ENCODE data around the gene ADGRG6. TPM values are rescaled to one million over a fixed set of nuclear protein-coding genes. Genes with fewer than 3 reads are reported as not detected.

ADGRG6 gene
- total and polyA plus RNA-seq, 2 donors (not counting 1 experiment from before 2014, with no cell fraction given), result 0.03 TPM; not detected in 1

DNA sequence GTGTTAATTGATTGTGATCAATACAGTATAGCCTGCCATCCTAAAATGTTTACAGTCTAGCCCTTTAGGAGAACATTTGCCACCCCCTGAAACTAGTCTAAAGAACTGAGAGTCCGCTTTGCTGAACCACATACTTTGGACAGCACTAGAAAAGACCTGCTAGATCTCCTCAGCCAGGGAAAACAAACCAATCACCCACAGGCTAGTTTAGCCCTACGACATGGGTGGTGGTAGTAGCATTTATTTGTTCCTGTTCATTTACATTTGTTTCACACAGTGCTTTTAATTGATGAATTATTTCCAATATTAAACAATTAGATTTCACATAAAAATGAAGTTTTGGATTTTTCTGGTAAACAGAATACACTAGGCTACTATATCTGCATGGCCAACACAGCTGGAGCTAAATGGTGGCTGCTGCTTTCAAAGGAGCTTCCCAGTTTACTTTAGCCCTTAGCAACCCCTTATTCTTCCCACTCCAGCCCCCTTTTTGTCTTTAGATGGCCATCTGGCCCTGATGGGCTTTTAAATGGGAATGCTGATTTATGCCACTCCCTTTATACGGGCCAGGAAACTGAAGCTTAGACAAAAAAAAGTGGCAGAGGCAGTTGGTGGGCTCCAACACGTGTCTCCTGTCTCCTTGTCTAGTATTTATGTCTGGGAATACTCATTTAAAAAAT, 72.4 kb downstream of the ADGRG6 start:
- H3K4me3 ChIP-seq (ENCODE audit: control extremely low read depth in 1 of 5, extremely low read depth in 1 of 5, insufficient read depth in 1 of 5, low read depth in 2 of 5, low read length in 4 of 5), result no peak overlapping the region
- H4K20me1 ChIP-seq (ENCODE audit: control insufficient read depth, insufficient read depth, low read length, poor library complexity, severe bottlenecking), result no peaks in the 10 kb centered on the region
- H3K9me3 Mint-ChIP-seq (ENCODE audit: insufficient read depth), result no peaks in the 10 kb centered on the region
- intact Hi-C loops (cut with micrococcal nuclease), result no loop called here
- ChIA-PET CTCF (no interaction called here), POLR2A (no interaction called here)
- H3K4me1 ChIP-seq (ENCODE audit: control insufficient read depth in 2 of 2, insufficient read depth in 2 of 2, low read length in 2 of 2), result no peaks in the 10 kb centered on the region
- H3K4me1 Mint-ChIP-seq, result no peaks in the 10 kb centered on the region
- WGBS (ENCODE audit: insufficient coverage), result 80% methylated on average over 1 of the region's 4 CpGs
- TF ChIP-seq EZH2 (IDR thresholded peaks at IDR 0.05; ENCODE audit: borderline replicate concordance, insufficient read depth, low read depth, low read length, poor library complexity, severe bottlenecking), result no peak
- TF ChIP-seq, protein P1, sequence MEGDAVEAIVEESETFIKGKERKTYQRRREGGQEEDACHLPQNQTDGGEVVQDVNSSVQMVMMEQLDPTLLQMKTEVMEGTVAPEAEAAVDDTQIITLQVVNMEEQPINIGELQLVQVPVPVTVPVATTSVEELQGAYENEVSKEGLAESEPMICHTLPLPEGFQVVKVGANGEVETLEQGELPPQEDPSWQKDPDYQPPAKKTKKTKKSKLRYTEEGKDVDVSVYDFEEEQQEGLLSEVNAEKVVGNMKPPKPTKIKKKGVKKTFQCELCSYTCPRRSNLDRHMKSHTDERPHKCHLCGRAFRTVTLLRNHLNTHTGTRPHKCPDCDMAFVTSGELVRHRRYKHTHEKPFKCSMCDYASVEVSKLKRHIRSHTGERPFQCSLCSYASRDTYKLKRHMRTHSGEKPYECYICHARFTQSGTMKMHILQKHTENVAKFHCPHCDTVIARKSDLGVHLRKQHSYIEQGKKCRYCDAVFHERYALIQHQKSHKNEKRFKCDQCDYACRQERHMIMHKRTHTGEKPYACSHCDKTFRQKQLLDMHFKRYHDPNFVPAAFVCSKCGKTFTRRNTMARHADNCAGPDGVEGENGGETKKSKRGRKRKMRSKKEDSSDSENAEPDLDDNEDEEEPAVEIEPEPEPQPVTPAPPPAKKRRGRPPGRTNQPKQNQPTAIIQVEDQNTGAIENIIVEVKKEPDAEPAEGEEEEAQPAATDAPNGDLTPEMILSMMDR (IDR thresholded peaks at IDR 0.05), result no peak
- H3K27me3 ChIP-seq (replicated peaks in 1 of 4; ENCODE audit: control extremely low read depth in 1 of 4, control insufficient read depth in 3 of 4, insufficient read depth in 4 of 4, low read length in 3 of 4), result no peaks in the 10 kb centered on the region
- H3K4me3 Mint-ChIP-seq, result no peak overlapping the region
- no peak overlapping the region for H3K4me2 ChIP-seq (replicated peaks; ENCODE audit: low read depth, low read length, poor library complexity, severe bottlenecking)
- peaks cover 4% of the 10 kb centered on the region for H3K27me3 Mint-ChIP-seq
- no peaks in the 10 kb centered on the region for H3K9me3 ChIP-seq (ENCODE audit: control extremely low read depth in 1 of 3, control insufficient read depth in 2 of 3, insufficient read depth in 1 of 3, low read length in 2 of 3)
- no peaks in the 10 kb centered on the region for H3K79me2 ChIP-seq (ENCODE audit: control insufficient read depth, insufficient read depth, low read length)
- H3K27ac Mint-ChIP-seq, result no peak overlapping the region
- H3K9ac ChIP-seq (ENCODE audit: low read length), result no peak overlapping the region
- ATAC-seq (ENCODE audit: low read depth), result no peak
- H2AFZ ChIP-seq (ENCODE audit: insufficient read depth, low read depth, low read length, poor library complexity, severe bottlenecking), result no peak overlapping the region
- DNase-seq, result no peak
- no peaks in the 10 kb centered on the region for H3K36me3 ChIP-seq (replicated peaks in 1 of 2; ENCODE audit: control extremely low read depth in 1 of 2, control insufficient read depth in 1 of 2, extremely low read depth in 1 of 2, insufficient read depth in 2 of 2, low read length in 1 of 2)
- no peak overlapping the region for H3K27ac ChIP-seq (ENCODE audit: low read length in 2 of 2)

DNA sequence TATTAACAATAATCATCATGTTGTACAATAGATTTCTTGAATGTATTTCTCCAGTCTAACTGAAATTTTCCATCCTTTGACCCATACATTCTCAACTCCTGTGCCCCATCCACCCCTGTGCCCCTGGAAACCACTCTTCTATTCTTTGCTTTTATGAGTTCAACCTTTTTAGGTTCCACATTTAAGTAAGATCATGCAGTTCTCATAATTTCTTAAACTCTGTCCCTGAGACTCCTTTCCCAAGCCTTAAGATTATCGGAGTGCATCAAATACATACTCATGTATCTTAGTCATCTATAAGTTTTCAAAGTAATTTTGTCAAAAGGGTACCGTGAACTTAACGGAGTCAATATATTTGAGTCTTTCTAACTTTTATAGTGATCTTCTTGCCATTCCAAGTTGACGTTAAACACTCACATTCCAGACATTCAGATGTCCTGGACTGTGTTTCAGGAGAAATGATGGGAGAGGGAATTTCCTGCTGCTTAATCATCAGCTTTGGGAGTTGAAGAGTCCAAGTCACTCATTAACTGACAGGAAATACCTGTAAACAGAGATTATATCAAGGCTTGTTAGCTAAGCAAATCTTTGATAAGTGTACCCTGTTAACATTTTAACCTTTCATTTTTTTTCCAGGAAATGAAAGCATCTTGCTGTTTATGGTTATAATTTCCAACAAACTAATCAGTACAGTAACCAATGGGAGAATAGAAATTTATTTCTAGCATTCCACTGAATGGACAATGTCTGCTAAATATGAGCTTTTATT, 73.3 kb downstream of the ADGRG6 start:
- H3K4me3 Mint-ChIP-seq, result no peak overlapping the region
- Histone ChIP-seq H4K20me1 (ENCODE audit: control insufficient read depth, insufficient read depth, low read length, poor library complexity, severe bottlenecking) (no peaks in the 10 kb centered on the region), H3K27ac (ENCODE audit: low read length in 2 of 2) (no peak overlapping the region), H3K4me1 (ENCODE audit: control insufficient read depth in 2 of 2, insufficient read depth in 2 of 2, low read length in 2 of 2) (no peaks in the 10 kb centered on the region), H3K4me2 (replicated peaks; ENCODE audit: low read depth, low read length, poor library complexity, severe bottlenecking) (no peak overlapping the region), H2AFZ (ENCODE audit: insufficient read depth, low read depth, low read length, poor library complexity, severe bottlenecking) (no peak overlapping the region), H3K4me3 (ENCODE audit: control extremely low read depth in 1 of 5, extremely low read depth in 1 of 5, insufficient read depth in 1 of 5, low read depth in 2 of 5, low read length in 4 of 5) (no peak overlapping the region), H3K9ac (ENCODE audit: low read length) (no peak overlapping the region), H3K79me2 (ENCODE audit: control insufficient read depth, insufficient read depth, low read length) (no peaks in the 10 kb centered on the region), H3K36me3 (replicated peaks in 1 of 2; ENCODE audit: control extremely low read depth in 1 of 2, control insufficient read depth in 1 of 2, extremely low read depth in 1 of 2, insufficient read depth in 2 of 2, low read length in 1 of 2) (no peaks in the 10 kb centered on the region), H3K9me3 (ENCODE audit: control extremely low read depth in 1 of 3, control insufficient read depth in 2 of 3, insufficient read depth in 1 of 3, low read length in 2 of 3) (no peaks in the 10 kb centered on the region), H3K27me3 (replicated peaks in 1 of 4; ENCODE audit: control extremely low read depth in 1 of 4, control insufficient read depth in 3 of 4, insufficient read depth in 4 of 4, low read length in 3 of 4) (no peaks in the 10 kb centered on the region)
- peaks cover 4% of the 10 kb centered on the region for H3K27me3 Mint-ChIP-seq
- TF ChIP-seq, protein P1 (IDR thresholded peaks at IDR 0.05), result no peak
- TF ChIP-seq EZH2 (IDR thresholded peaks at IDR 0.05; ENCODE audit: borderline replicate concordance, insufficient read depth, low read depth, low read length, poor library complexity, severe bottlenecking), result no peak
- POLR2A ChIA-PET, result no interaction called here
- no CpG with 5 or more reads among the region's 4 CpGs for WGBS (ENCODE audit: insufficient coverage)
- DNase-seq (no peak), ATAC-seq (ENCODE audit: low read depth) (no peak)
- intact Hi-C loops (cut with micrococcal nuclease), result no loop called here
- no peaks in the 10 kb centered on the region for H3K4me1 Mint-ChIP-seq
- no peak overlapping the region for H3K27ac Mint-ChIP-seq
- no peaks in the 10 kb centered on the region for H3K9me3 Mint-ChIP-seq (ENCODE audit: insufficient read depth)
- CTCF ChIA-PET, result no interaction called here

Data from B cell (primary cell).